Astrocyte of the spinal cord (primary cell): ENCODE measurements around the gene JUN.

ENCODE experiments used
- DNase-seq: peaks from one replicate; pipeline ENCODE4 v3.0.0; 2011; ENCODE audit warnings: low read depth, low spot score
- H3K4me3 ChIP-seq: 2 replicates; pipeline ENCODE4 v1.5.1; 2011; ENCODE audit warnings: low read depth, mild to moderate bottlenecking, low read length, moderate library complexity
- CTCF ChIP-seq: IDR thresholded peaks from 2 replicates; pipeline ENCODE4 v1.5.1; 2012; ENCODE audit warnings: low read depth, mild to moderate bottlenecking, low read length, inconsistent platforms
- in situ Hi-C: cut with HindIII; loops from 2 replicates; pipeline ENCODE4 v1.10.0; 2017; ENCODE audit warnings: low sequenced_read_pairs

The JUN gene

GRCh38 chr1:58792846-58793245, 9.0 kb upstream of the JUN start:
- H3K4me3 ChIP-seq: no peak overlapping the region
- in situ Hi-C loops: no loop called here
- no peak for DNase-seq
- no peak for TF ChIP-seq CTCF

- in situ Hi-C loops: no loop called here
- H3K4me3 ChIP-seq: no peak overlapping the region
- no peak for TF ChIP-seq CTCF
- DNase-seq: no peak
Observed at GRCh38 chr1:58791106-58791505, 7.3 kb upstream of the JUN start.

- no peak overlapping the region for H3K4me3 ChIP-seq
- in situ Hi-C loops: no loop called here
- DNase-seq: no peak
- no peak for TF ChIP-seq CTCF
Observed at GRCh38 chr1:58789996-58790660, 6.3 kb upstream of the JUN start.

GRCh38 chr1:58789322-58789856, 5.5 kb upstream of the JUN start:
- DNase-seq: no peak
- in situ Hi-C loops: no loop called here
- TF ChIP-seq CTCF: no peak

GRCh38 chr1:58788259-58788658, 4.4 kb upstream of the JUN start:
- H3K4me3 ChIP-seq: no peak overlapping the region
- DNase-seq: no peak
- in situ Hi-C loops: no loop called here
- no peak for TF ChIP-seq CTCF

More at GRCh38 chr1:58789322-58789856, 5.5 kb upstream of the JUN start:
- no peak overlapping the region for H3K4me3 ChIP-seq

GRCh38 chr1:58786927-58787245, 3.0 kb upstream of the JUN start:
- TF ChIP-seq CTCF: no peak
- no peak overlapping the region for H3K4me3 ChIP-seq
- in situ Hi-C loops: no loop called here
- DNase-seq: no peak
